ENCODE measurements around the gene EXOC1L. TPM values are rescaled to one million over a fixed set of nuclear protein-coding genes. Genes with fewer than 3 reads are reported as not detected.

EXOC1L gene
- total RNA-seq, 4 donors from 2014 or later, result not detected

DNA sequence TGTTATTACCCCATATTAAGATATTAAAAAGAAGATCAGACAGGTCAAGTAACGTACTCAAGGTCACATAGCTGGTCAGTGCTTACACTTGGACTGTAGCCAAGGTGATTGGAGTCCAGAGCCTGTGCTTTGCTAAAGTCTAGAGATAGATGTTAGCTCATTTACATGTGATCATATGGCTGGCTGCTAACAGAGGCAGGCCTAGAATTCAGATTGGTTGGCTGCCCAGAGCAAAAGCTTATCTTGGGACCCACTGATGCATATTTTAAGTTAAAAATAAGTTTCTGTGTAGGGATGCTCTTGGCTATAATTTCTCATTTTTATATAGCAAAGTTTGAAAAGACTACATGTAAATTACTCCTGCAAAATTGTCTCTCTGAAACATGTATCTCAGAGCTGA is 18.1 kb upstream of the EXOC1L start:
- H3K4me1 ChIP-seq, result no peaks in the 10 kb centered on the region
- TF ChIP-seq, protein P1, sequence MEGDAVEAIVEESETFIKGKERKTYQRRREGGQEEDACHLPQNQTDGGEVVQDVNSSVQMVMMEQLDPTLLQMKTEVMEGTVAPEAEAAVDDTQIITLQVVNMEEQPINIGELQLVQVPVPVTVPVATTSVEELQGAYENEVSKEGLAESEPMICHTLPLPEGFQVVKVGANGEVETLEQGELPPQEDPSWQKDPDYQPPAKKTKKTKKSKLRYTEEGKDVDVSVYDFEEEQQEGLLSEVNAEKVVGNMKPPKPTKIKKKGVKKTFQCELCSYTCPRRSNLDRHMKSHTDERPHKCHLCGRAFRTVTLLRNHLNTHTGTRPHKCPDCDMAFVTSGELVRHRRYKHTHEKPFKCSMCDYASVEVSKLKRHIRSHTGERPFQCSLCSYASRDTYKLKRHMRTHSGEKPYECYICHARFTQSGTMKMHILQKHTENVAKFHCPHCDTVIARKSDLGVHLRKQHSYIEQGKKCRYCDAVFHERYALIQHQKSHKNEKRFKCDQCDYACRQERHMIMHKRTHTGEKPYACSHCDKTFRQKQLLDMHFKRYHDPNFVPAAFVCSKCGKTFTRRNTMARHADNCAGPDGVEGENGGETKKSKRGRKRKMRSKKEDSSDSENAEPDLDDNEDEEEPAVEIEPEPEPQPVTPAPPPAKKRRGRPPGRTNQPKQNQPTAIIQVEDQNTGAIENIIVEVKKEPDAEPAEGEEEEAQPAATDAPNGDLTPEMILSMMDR (IDR thresholded peaks at IDR 0.05), result no peak
- H3K27ac ChIP-seq, result no peak overlapping the region
- peaks cover 11% of the 10 kb centered on the region for H3K27me3 ChIP-seq
- H3K9me3 ChIP-seq, result no peaks in the 10 kb centered on the region
- no peak for DNase-seq (ENCODE audit: low spot score in 2 of 2)
- H3K4me3 ChIP-seq, result no peak overlapping the region
- H3K36me3 ChIP-seq, result no peaks in the 10 kb centered on the region
- 87% methylated on average over 1 of the region's 1 CpG for WGBS

DNA sequence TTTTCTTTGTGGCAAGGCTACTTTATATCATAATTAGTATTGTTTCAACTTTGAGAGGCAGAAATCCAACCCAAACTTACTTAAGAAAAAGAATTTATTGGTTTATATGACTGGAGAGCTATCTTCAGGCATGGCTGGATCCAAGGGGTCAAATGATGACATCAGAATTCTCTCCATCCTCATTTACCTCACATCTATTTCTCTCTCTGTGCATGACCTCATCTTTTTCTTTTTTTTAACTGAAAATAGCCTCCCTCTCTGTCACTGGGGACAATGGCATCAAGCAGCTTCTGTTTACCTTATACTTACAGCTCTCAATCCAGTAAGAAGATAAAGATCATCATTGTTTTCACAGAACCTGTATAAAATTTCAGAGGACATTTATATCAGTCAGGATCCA is 12.0 kb upstream of the EXOC1L start:
- H3K27me3 ChIP-seq, result no peaks in the 10 kb centered on the region
- no peak for TF ChIP-seq POLR2A (IDR thresholded peaks at IDR 0.05)
- no peak for TF ChIP-seq POLR2AphosphoS5 (IDR thresholded peaks at IDR 0.05)
- TF ChIP-seq, protein P1 (IDR thresholded peaks at IDR 0.05), result no peak
- TF ChIP-seq EP300 (IDR thresholded peaks at IDR 0.05), result no peak

DNA sequence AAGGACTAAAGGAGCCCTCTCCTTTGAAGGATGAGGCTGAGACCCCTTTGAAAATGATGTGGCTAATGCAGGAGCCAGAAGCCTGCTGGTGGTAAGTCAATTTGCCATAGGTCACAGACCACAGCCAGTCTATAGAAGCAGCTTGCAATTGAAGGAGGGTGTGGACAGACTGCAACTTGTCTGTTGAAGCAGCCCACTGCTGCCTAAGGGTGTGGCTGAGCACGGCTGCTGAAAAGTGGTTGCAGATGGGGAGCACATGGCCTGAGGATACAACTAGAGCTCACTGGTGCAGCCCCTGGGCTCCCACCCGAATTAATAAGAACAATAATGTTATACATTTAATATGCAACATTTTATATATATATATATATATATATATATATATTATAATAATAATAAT is 11.4 kb upstream of the EXOC1L start:
- 16% methylated on average over 2 of the region's 2 CpGs for WGBS
- TF ChIP-seq, protein P1 (IDR thresholded peaks at IDR 0.05), result no peak
- TF ChIP-seq POLR2AphosphoS5 (IDR thresholded peaks at IDR 0.05) (no peak), POLR2A (IDR thresholded peaks at IDR 0.05) (no peak), EP300 (IDR thresholded peaks at IDR 0.05) (no peak)
- Histone ChIP-seq H3K4me1 (no peaks in the 10 kb centered on the region), H3K27me3 (no peaks in the 10 kb centered on the region), H3K4me3 (no peak overlapping the region), H3K27ac (no peak overlapping the region), H3K36me3 (no peaks in the 10 kb centered on the region), H3K9me3 (no peaks in the 10 kb centered on the region)
- DNase-seq (ENCODE audit: low spot score in 2 of 2), result no peak

More for the DNA sequence above, 12.0 kb upstream of the EXOC1L start:
- Histone ChIP-seq H3K9me3 (no peaks in the 10 kb centered on the region), H3K4me3 (no peak overlapping the region), H3K4me1 (no peaks in the 10 kb centered on the region), H3K27ac (no peak overlapping the region), H3K36me3 (no peaks in the 10 kb centered on the region)
- no peak for DNase-seq (ENCODE audit: low spot score in 2 of 2)

- Histone ChIP-seq H3K36me3 (no peaks in the 10 kb centered on the region), H3K4me3 (no peak overlapping the region), H3K27me3 (no peaks in the 10 kb centered on the region), H3K9me3 (no peaks in the 10 kb centered on the region), H3K4me1 (no peaks in the 10 kb centered on the region), H3K27ac (no peak overlapping the region)
- WGBS, result 49% methylated on average over 5 of the region's 5 CpGs
- TF ChIP-seq POLR2A (IDR thresholded peaks at IDR 0.05) (no peak), POLR2AphosphoS5 (IDR thresholded peaks at IDR 0.05) (no peak), EP300 (IDR thresholded peaks at IDR 0.05) (no peak)
- TF ChIP-seq, protein P1 (IDR thresholded peaks at IDR 0.05), result no peak
- no peak for DNase-seq (ENCODE audit: low spot score in 2 of 2)
These were observed 11.0 kb upstream of the EXOC1L start for GRCh38 chr4:55808632-55809031.

DNA sequence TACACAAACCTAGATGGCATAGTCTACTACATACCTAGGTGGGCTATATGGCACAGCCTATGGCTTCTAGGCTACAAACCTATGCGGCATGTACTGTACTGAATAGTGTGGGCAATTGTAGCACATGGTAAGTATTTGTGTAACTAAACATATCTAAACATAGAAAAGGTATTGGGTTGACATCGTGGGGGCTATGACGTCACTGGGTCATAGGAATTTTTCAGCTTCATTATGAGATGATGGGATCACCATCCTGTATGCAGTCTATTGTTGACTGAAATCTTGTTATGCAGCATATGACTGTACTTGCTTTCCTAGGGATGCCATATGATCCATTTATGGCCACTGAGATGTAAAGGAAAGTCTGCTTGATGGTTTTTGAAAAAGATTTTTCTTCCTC is 1.9 kb upstream of the EXOC1L start:
- no peak overlapping the region for H3K4me3 ChIP-seq
- 95% methylated on average over 3 of the region's 3 CpGs for WGBS
- H3K36me3 ChIP-seq, result no peaks in the 10 kb centered on the region
- no peaks in the 10 kb centered on the region for H3K9me3 ChIP-seq
- no peak overlapping the region for H3K27ac ChIP-seq
- DNase-seq (ENCODE audit: low spot score in 2 of 2), result no peak
- H3K27me3 ChIP-seq, result no peaks in the 10 kb centered on the region
- TF ChIP-seq, protein P1 (IDR thresholded peaks at IDR 0.05), result no peak
- no peak for TF ChIP-seq POLR2AphosphoS5 (IDR thresholded peaks at IDR 0.05)
- TF ChIP-seq POLR2A (IDR thresholded peaks at IDR 0.05), result no peak
- TF ChIP-seq EP300 (IDR thresholded peaks at IDR 0.05), result no peak
- H3K4me1 ChIP-seq, result peaks cover 10% of the 10 kb centered on the region
